Breast epithelium (tissue), 4 donors: ENCODE measurements around the gene BRAT1. TPM values are rescaled to one million over a fixed set of nuclear protein-coding genes. Genes with fewer than 3 reads are reported as not detected.
A peak's percentile ranks its signal among the peaks of the same experiment; 100 is the strongest.

Experiments used
- DNase-seq, 2 donors: peaks; one replicate each; pipeline ENCODE4 v3.0.0-alpha.2; 2019; ENCODE audit warnings: low spot score in 2 of 2
- H3K27ac ChIP-seq, 2 donors: fragments of 200-600 bp; sonication (generic) in 1 of 2; one replicate each; pipeline ENCODE4 v1.5.1; 2016 to 2019; ENCODE audit warnings: mild to moderate bottlenecking in 1 of 2
- H3K27me3 ChIP-seq, 2 donors: fragments of 200-600 bp; sonication (generic) in 1 of 2; one replicate each; pipeline versions ENCODE4 v1.5.1 to v1.6.0; 2017 to 2019; ENCODE audit warnings: control low read depth in 1 of 2, mild to moderate bottlenecking in 1 of 2
- H3K36me3 ChIP-seq: fragments of 200-600 bp; one replicate; pipeline ENCODE4 v1.5.1; 2019
- H3K4me1 ChIP-seq, 2 donors: fragments of 200-600 bp; sonication (generic); one replicate each; pipeline ENCODE4 v1.5.1; 2016 to 2019; ENCODE audit warnings: control low read depth in 1 of 2
- H3K4me3 ChIP-seq, 3 donors: fragments of 200-600 bp; sonication (generic); 1 replicate in 2 of 3; 2 replicates in 1 of 3; pipeline ENCODE4 v1.5.1; 2016 to 2019; ENCODE audit warnings: mild to moderate bottlenecking in 3 of 3, moderate library complexity in 2 of 3
- H3K9me3 ChIP-seq, 2 donors: fragments of 200-600 bp; sonication (generic) in 1 of 2; one replicate each; pipeline ENCODE4 v1.5.1; 2016 to 2019; ENCODE audit warnings: control low read depth in 1 of 2
- CTCF ChIP-seq, 3 donors: fragments of 450-650 bp; IDR thresholded peaks; one replicate each; pipeline ENCODE4 v1.5.1; 2016 to 2017; ENCODE audit warnings: antibody characterized with exemption in 3 of 3, mild to moderate bottlenecking in 3 of 3, moderate library complexity in 3 of 3
- POLR2A ChIP-seq: fragments of 450-650 bp; IDR thresholded peaks from one replicate; pipeline ENCODE4 v1.6.1; 2016; ENCODE audit warnings: antibody characterized with exemption, mild to moderate bottlenecking, moderate library complexity
- POLR2AphosphoS5 ChIP-seq, 3 donors: sonication (generic); formaldehyde crosslinking; IDR thresholded peaks; one replicate each; pipeline ENCODE4 v1.6.1; 2017; ENCODE audit warnings: antibody characterized with exemption in 3 of 3
- intact Hi-C: fragments of 100-400 bp; cut with DNase I; formaldehyde crosslinking; loops from one replicate; pipeline ENCODE4 v1.15.1; 2023; ENCODE audit warnings: low total_unique reads
- total RNA-seq, 3 donors: library from RNA; depleted of rRNA; stranded (reverse); fragments of >200 nt; gene quantifications; one replicate each; pipeline ENCODE4 v1.1.0, GENCODE V29; 2016

The BRAT1 gene
- total RNA-seq, 3 donors from 2014 or later = 20.8 to 36.4 (median 28.4) TPM

DNA sequence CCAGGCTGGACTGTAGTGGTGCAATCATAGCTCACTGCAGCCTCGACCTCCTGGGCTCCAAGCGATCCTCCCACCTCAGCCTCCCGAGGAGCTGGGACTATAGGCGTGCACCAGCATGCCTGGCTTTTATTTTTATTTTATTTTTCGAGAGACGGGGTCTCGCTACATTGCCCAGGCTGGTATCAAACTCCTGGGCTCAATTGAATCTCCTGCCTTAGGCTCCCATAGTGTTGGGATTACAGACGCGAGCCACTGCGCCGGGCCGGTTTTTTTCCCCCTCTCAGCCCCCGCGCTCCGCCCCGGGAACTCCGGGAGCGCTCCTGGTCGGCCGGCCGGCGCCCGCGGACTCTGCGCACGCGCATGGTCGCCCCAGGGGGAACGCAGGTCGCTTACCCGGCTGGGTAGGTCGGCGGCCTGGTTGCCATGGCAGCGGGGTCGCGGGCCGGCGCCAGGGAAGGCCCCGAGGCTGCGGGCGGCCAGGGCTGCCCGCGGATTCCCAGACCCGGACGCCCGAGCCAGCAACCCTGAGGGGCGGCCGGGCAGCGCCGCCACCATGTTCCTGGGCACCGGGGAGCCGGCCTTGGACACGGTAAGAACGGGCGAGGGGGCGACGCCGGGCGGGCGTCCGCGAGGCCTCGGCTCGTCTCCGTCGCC is 3.4 kb upstream of the BRAT1 start, which contains the start of gene IQCE:
Gene IQCE (plus strand): TSS at position 351 of the 654 bp plus-strand sequence. CDS start 203 bp downstream, at position 554.
- no peaks in the 10 kb centered on the region for H3K9me3 ChIP-seq
- TF ChIP-seq POLR2A = no peak
- peak in 1 of 3 donors; percentile 42 for TF ChIP-seq POLR2AphosphoS5 (IDR thresholded peaks at IDR 0.05)
- H3K4me1 ChIP-seq = peaks cover 0 to 3% of the 10 kb centered on the region in 2 donors
- H3K27me3 ChIP-seq = no peaks in the 10 kb centered on the region
- intact Hi-C loops = no loop called here
- peak; percentile 76 to 94 for DNase-seq
- H3K36me3 ChIP-seq = no peaks in the 10 kb centered on the region
- peak within 1 kb of the TSS; percentile 89 to 90 (median 90) for H3K4me3 ChIP-seq
- peak within 1 kb of the TSS; percentile 71 to 81 for H3K27ac ChIP-seq

DNA sequence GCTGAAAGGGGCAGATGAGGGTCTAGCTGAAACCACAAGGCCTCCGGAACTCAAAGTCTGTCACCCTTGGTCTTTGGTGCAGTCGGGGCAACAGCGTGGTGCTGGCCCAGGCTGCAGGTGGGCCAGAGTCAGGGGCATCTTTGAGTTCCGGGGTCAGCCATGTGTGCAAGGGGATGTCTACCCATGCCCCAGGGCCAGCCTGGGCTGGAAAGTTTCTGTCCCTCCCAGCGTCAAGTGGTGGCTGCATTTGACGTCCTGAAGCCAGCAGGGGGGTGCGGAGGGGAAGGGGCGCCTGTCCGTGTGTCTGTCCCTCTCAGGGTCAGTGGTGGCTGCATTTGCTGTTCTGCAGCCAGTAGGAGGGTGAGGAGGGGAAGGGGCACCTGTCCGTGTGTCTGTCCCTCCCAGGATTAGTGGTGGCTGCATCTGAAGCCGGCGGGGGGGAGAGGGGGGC is 638 bp downstream of the BRAT1 start:
- H3K4me1 ChIP-seq = peaks cover 0 to 3% of the 10 kb centered on the region in 2 donors
- H3K36me3 ChIP-seq = no peaks in the 10 kb centered on the region
- no peaks in the 10 kb centered on the region for H3K27me3 ChIP-seq
- TF ChIP-seq POLR2AphosphoS5 (IDR thresholded peaks at IDR 0.05) (no peak), POLR2A (no peak), CTCF (IDR thresholded peaks at IDR 0.05) (no peak)
- peak overlapping the region; percentile 96 to 100 for H3K27ac ChIP-seq
- peak overlapping the region; percentile 81 to 99 (median 86) for H3K4me3 ChIP-seq
- no peaks in the 10 kb centered on the region for H3K9me3 ChIP-seq
- no peak for DNase-seq
- intact Hi-C loops = no loop called here

GRCh38 chr7:2553831-2554581 is 1.3 kb downstream of the BRAT1 start:
- Histone ChIP-seq H3K27ac (no peak overlapping the region), H3K36me3 (no peaks in the 10 kb centered on the region), H3K4me1 (peaks cover 0 to 3% of the 10 kb centered on the region in 2 donors), H3K9me3 (no peaks in the 10 kb centered on the region), H3K4me3 (peak overlapping the region; percentile 81 to 99 (median 86)), H3K27me3 (no peaks in the 10 kb centered on the region)
- DNase-seq = no peak
- TF ChIP-seq POLR2AphosphoS5 (IDR thresholded peaks at IDR 0.05) (no peak), POLR2A (no peak), CTCF (IDR thresholded peaks at IDR 0.05) (no peak)
- intact Hi-C loops = no loop called here

DNA sequence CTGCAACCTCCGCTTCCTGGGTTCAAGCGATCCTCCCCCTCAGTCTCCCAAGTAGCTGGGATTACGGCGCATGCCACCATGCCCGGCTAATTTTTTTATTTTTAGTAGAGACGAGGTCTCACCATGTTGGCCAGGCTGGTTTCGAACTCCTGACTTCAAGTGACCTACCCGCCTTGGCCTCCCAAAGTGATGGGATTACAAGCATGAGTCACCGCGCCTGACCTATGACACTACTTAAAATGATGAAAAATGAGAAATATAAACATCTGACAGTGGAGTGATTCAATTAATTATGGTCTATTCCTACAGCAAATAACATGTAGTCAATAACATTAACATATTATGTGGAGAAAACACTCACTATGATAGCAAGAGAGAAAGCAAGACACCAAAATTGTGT is 2.2 kb downstream of the BRAT1 start:
- Histone ChIP-seq H3K9me3 (no peaks in the 10 kb centered on the region), H3K36me3 (no peaks in the 10 kb centered on the region), H3K27me3 (no peaks in the 10 kb centered on the region), H3K4me3 (no peak overlapping the region), H3K4me1 (no peaks in the 10 kb centered on the region), H3K27ac (no peak overlapping the region)
- intact Hi-C loops = no loop called here
- no peak for DNase-seq
- TF ChIP-seq POLR2AphosphoS5 (IDR thresholded peaks at IDR 0.05) (no peak), POLR2A (no peak), CTCF (IDR thresholded peaks at IDR 0.05) (no peak)

- TF ChIP-seq POLR2A (no peak), POLR2AphosphoS5 (IDR thresholded peaks at IDR 0.05) (no peak), CTCF (IDR thresholded peaks at IDR 0.05) (no peak)
- H3K4me3 ChIP-seq = no peak overlapping the region
- intact Hi-C loops = no loop called here
- DNase-seq = no peak
- no peaks in the 10 kb centered on the region for H3K9me3 ChIP-seq
- H3K27ac ChIP-seq = no peak overlapping the region
- H3K27me3 ChIP-seq = no peaks in the 10 kb centered on the region
- no peaks in the 10 kb centered on the region for H3K36me3 ChIP-seq
- no peaks in the 10 kb centered on the region for H3K4me1 ChIP-seq
Observed at GRCh38 chr7:2551418-2551817, 3.9 kb downstream of the BRAT1 start.
